ENCODE measurements around the gene PEAR1.

GRCh38 chr1:156947818-156948525 is 54.5 kb downstream of the PEAR1 start:
- TF ChIP-seq CTCF (IDR thresholded peaks at IDR 0.05) (no peak), POLR2A (IDR thresholded peaks at IDR 0.05) (no peak), POLR2AphosphoS5 (IDR thresholded peaks at IDR 0.05) (no peak), EP300 (IDR thresholded peaks at IDR 0.05) (no peak)
